ENCODE results near the gene VMA21. TPM values are rescaled to one million over a fixed set of nuclear protein-coding genes. Genes with fewer than 3 reads are reported as not detected.

The VMA21 gene
- total RNA-seq, 1 donor from 2014 or later, result 40.8 TPM

DNA sequence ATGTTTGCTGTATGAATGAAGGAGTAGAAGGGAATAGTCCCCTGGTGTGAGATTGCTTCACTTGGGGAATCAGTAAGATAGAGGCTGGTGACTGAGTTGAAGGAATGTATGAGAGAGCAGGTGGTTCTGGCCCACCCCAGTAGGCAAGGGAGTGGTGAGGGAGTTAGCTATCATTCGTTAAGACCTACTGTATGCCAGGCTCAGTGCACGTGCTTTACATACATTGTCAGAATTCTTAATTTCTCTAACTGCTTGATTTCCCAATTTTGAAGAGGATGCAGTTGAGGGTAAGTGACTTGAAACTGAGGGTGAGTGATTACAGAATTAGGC is 700 bp downstream of the VMA21 start:
- Mint-ChIP-seq H3K4me3 (ENCODE audit: low read depth) (peak overlapping the region; percentile 87), H3K36me3 (ENCODE audit: low read depth) (peaks cover 29% of the 10 kb centered on the region), H3K27me3 (ENCODE audit: low read depth) (no peaks in the 10 kb centered on the region), H3K27ac (peak overlapping the region; percentile 85), H3K9me3 (no peaks in the 10 kb centered on the region), H3K4me1 (ENCODE audit: low read depth) (peaks cover 36% of the 10 kb centered on the region)
- intact Hi-C loops (cut with micrococcal nuclease), result loop anchor here (5.0 to 10.0 kb wide), 4 partner anchors 415 to 923 kb away; partner anchors contain the start of genes CD99L2 and HMGB3
- DNase-seq (ENCODE audit: low spot score), result no peak

GRCh38 chrX:151398346-151398745 is 1.3 kb downstream of the VMA21 start:
- no peaks in the 10 kb centered on the region for H3K27me3 Mint-ChIP-seq (ENCODE audit: low read depth)
- peaks cover 36% of the 10 kb centered on the region for H3K4me1 Mint-ChIP-seq (ENCODE audit: low read depth)
- intact Hi-C loops (cut with micrococcal nuclease), result loop anchor here (5.0 to 10.0 kb wide), 4 partner anchors 416 to 924 kb away; partner anchors contain the start of genes CD99L2 and HMGB3
- no peak for DNase-seq (ENCODE audit: low spot score)
- peak overlapping the region; percentile 78 for H3K27ac Mint-ChIP-seq
- H3K9me3 Mint-ChIP-seq, result no peaks in the 10 kb centered on the region
- peaks cover 31% of the 10 kb centered on the region for H3K36me3 Mint-ChIP-seq (ENCODE audit: low read depth)
- peak overlapping the region; percentile 87 for H3K4me3 Mint-ChIP-seq (ENCODE audit: low read depth)

GRCh38 chrX:151402719-151403390 is 5.8 kb downstream of the VMA21 start:
- intact Hi-C loops (cut with micrococcal nuclease), result no loop called here
- no peaks in the 10 kb centered on the region for H3K9me3 Mint-ChIP-seq
- DNase-seq (ENCODE audit: low spot score), result no peak
- no peaks in the 10 kb centered on the region for H3K27me3 Mint-ChIP-seq (ENCODE audit: low read depth)
- H3K4me3 Mint-ChIP-seq (ENCODE audit: low read depth), result no peak overlapping the region
- H3K4me1 Mint-ChIP-seq (ENCODE audit: low read depth), result peaks cover 26% of the 10 kb centered on the region
- no peak overlapping the region for H3K27ac Mint-ChIP-seq
- peaks cover 42% of the 10 kb centered on the region for H3K36me3 Mint-ChIP-seq (ENCODE audit: low read depth)

- Mint-ChIP-seq H3K9me3 (no peaks in the 10 kb centered on the region), H3K27me3 (ENCODE audit: low read depth) (no peaks in the 10 kb centered on the region), H3K36me3 (ENCODE audit: low read depth) (peaks cover 15% of the 10 kb centered on the region), H3K4me1 (ENCODE audit: low read depth) (peaks cover 13% of the 10 kb centered on the region), H3K27ac (peak overlapping the region; percentile 47), H3K4me3 (ENCODE audit: low read depth) (no peak overlapping the region)
- no peak for DNase-seq (ENCODE audit: low spot score)
- intact Hi-C loops (cut with micrococcal nuclease), result no loop called here
These were observed 19.6 kb downstream of the VMA21 start for GRCh38 chrX:151416579-151416978.

- Mint-ChIP-seq H3K36me3 (ENCODE audit: low read depth) (peaks cover 8% of the 10 kb centered on the region), H3K4me3 (ENCODE audit: low read depth) (no peak overlapping the region), H3K9me3 (no peaks in the 10 kb centered on the region), H3K4me1 (ENCODE audit: low read depth) (peaks cover 13% of the 10 kb centered on the region), H3K27me3 (ENCODE audit: low read depth) (no peaks in the 10 kb centered on the region), H3K27ac (no peak overlapping the region)
- DNase-seq (ENCODE audit: low spot score), result no peak
- intact Hi-C loops (cut with micrococcal nuclease), result no loop called here
These were observed 22.8 kb downstream of the VMA21 start for GRCh38 chrX:151419782-151420181.

DNA sequence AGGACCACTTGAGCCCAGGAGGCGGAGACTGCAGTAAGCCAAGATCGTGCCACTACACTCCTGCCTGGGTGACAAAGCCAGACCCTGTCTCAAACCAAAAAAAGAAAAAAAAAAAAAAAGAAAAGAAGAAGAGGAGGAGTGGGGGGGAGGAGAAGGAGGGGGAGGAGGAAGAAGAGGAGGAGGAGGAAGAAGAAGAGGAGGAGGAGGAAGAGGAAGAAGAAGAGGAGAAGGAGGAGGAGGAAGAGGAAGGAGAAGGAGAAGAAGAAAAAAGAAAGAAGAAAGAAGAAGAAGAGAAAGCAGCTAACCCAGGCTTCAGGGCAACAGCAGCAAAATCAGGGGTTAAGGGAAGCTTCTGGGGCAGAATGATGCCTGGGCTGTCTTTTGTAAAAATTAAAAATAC is 27.5 kb downstream of the VMA21 start:
- Mint-ChIP-seq H3K36me3 (ENCODE audit: low read depth) (no peaks in the 10 kb centered on the region), H3K27me3 (ENCODE audit: low read depth) (no peaks in the 10 kb centered on the region), H3K4me3 (ENCODE audit: low read depth) (no peak overlapping the region), H3K4me1 (ENCODE audit: low read depth) (no peaks in the 10 kb centered on the region), H3K27ac (no peak overlapping the region), H3K9me3 (no peaks in the 10 kb centered on the region)
- no peak for DNase-seq (ENCODE audit: low spot score)
- intact Hi-C loops (cut with micrococcal nuclease), result no loop called here

GRCh38 chrX:151448509-151448908 is 51.5 kb downstream of the VMA21 start:
- H3K9me3 Mint-ChIP-seq, result no peaks in the 10 kb centered on the region

GRCh38 chrX:151458824-151459223 is 61.8 kb downstream of the VMA21 start:
- no peaks in the 10 kb centered on the region for H3K4me1 Mint-ChIP-seq (ENCODE audit: low read depth)
- intact Hi-C loops (cut with micrococcal nuclease), result no loop called here
- no peaks in the 10 kb centered on the region for H3K9me3 Mint-ChIP-seq
- H3K27ac Mint-ChIP-seq, result no peak overlapping the region
- no peaks in the 10 kb centered on the region for H3K27me3 Mint-ChIP-seq (ENCODE audit: low read depth)
- no peaks in the 10 kb centered on the region for H3K36me3 Mint-ChIP-seq (ENCODE audit: low read depth)
- DNase-seq (ENCODE audit: low spot score), result no peak
- H3K4me3 Mint-ChIP-seq (ENCODE audit: low read depth), result no peak overlapping the region

More at GRCh38 chrX:151448509-151448908, 51.5 kb downstream of the VMA21 start:
- H3K27ac Mint-ChIP-seq, result no peak overlapping the region
- intact Hi-C loops (cut with micrococcal nuclease), result no loop called here
- no peak overlapping the region for H3K4me3 Mint-ChIP-seq (ENCODE audit: low read depth)
- H3K4me1 Mint-ChIP-seq (ENCODE audit: low read depth), result peaks cover 3% of the 10 kb centered on the region
- no peaks in the 10 kb centered on the region for H3K27me3 Mint-ChIP-seq (ENCODE audit: low read depth)
- no peaks in the 10 kb centered on the region for H3K36me3 Mint-ChIP-seq (ENCODE audit: low read depth)
- no peak for DNase-seq (ENCODE audit: low spot score)

Other genes with a start within 250 kb of the VMA21 start
- gene GPR50, start 220.6 kb upstream of the VMA21 start, total RNA-seq, result not detected in 2 replicates
- not detected in 2 replicates for gene PASD1, start 166.5 kb downstream of the VMA21 start, total RNA-seq